ENCODE results near the gene OR2S2. TPM values are rescaled to one million over a fixed set of nuclear protein-coding genes. Genes with fewer than 3 reads are reported as not detected.

The OR2S2 gene
- total and polyA plus RNA-seq, 2 donors (not counting 3 experiments of a cell fraction or from before 2014, with no cell fraction given): not detected

DNA sequence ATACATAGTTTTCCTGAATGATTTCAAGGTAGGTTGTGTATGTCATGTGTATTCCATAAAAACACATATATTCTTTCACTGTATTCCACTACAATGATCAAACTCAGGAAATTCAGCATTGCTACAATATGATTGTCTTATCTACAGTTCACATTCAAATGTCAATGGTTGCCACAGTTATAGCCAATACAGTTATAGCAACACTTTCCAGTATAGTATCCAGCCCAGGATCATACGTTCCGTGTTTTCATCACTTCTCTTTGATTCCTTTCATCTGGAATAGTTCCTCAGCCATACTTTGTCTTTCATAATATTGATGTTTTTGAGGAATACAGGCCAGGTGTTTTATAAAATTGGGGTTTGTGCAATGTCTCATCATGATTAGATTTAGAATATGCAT is 9.5 kb downstream of the OR2S2 start:
- POLR2A ChIA-PET: no interaction called here

More for the DNA sequence above, 9.5 kb downstream of the OR2S2 start:
- H3K27me3 ChIP-seq (ENCODE audit: control insufficient read depth in 2 of 2, insufficient read depth in 2 of 2, low read length in 2 of 2): no peaks in the 10 kb centered on the region
- dilution Hi-C loops (cut with MboI; ENCODE audit: extremely low pct_ligation_motif_present, low sequenced_read_pairs): no loop called here
- no peaks in the 10 kb centered on the region for H3K36me3 ChIP-seq (ENCODE audit: control insufficient read depth in 2 of 2, extremely low read depth in 1 of 2, insufficient read depth in 2 of 2, low read length in 2 of 2)
- H3K9me1 ChIP-seq (replicated peaks; ENCODE audit: control insufficient read depth, extremely low read depth, insufficient read depth, low read length): no peaks in the 10 kb centered on the region
- peak overlapping the region; percentile 44 for H3K27ac ChIP-seq (ENCODE audit: insufficient read depth, low read depth, low read length)
- H3K4me2 ChIP-seq (ENCODE audit: insufficient read depth, low read length): peak overlapping the region; percentile 20
- CTCF ChIA-PET: interaction anchor here (0.9 to 1.3 kb wide), 2 partner anchors 45 to 53 kb away, joined by 3 to 5 read pairs; no protein-coding TSS in a partner anchor
- peak; percentile 75 for DNase-seq (ENCODE audit: low read depth, low spot score)
- H3K9ac ChIP-seq (replicated peaks; ENCODE audit: extremely low read depth, insufficient read depth, low read length): peak overlapping the region; percentile 34
- no TSS peak for BruUV-seq (replicated peaks)
- no peak overlapping the region for H3K4me3 ChIP-seq (replicated peaks in 1 of 3; ENCODE audit: insufficient read depth in 1 of 3, low read depth in 1 of 3, low read length in 3 of 3)
- H2AFZ ChIP-seq (ENCODE audit: low read depth, low read length): peak overlapping the region; percentile 74
- TF ChIP-seq MAX (IDR thresholded peaks at IDR 0.05; ENCODE audit: insufficient read depth, insufficient read length): no peak
- TF ChIP-seq CTCF (IDR thresholded peaks at IDR 0.05; ENCODE audit: extremely low read depth in 1 of 2, insufficient read depth in 1 of 2, low read depth in 1 of 2, low read length in 2 of 2): no peak
- TF ChIP-seq POLR2A (IDR thresholded peaks at IDR 0.05; ENCODE audit: low read depth, low read length): no peak
- no peak for TF ChIP-seq POLR2AphosphoS5 (IDR thresholded peaks at IDR 0.05; ENCODE audit: insufficient read depth, low read depth, low read length)
- no peak for TF ChIP-seq EZH2 (IDR thresholded peaks at IDR 0.05; ENCODE audit: borderline replicate concordance, low read depth, low read length, severe bottlenecking)
- TF ChIP-seq FOS (IDR thresholded peaks at IDR 0.05; ENCODE audit: borderline replicate concordance, insufficient read depth, low read length): no peak
- TF ChIP-seq GATA2 (IDR thresholded peaks at IDR 0.05; ENCODE audit: insufficient read depth, insufficient read length, low read depth, low read length): no peak
- TF ChIP-seq MYC (IDR thresholded peaks at IDR 0.05; ENCODE audit: low read depth, low read length): no peak
- no peak for TF ChIP-seq JUN (IDR thresholded peaks at IDR 0.05; ENCODE audit: borderline replicate concordance, insufficient read depth, insufficient read length, low read depth)
- H3K9me3 ChIP-seq (replicated peaks; ENCODE audit: control insufficient read depth, insufficient read depth, low read length): no peaks in the 10 kb centered on the region
- no peaks in the 10 kb centered on the region for H3K79me2 ChIP-seq (ENCODE audit: control insufficient read depth, insufficient read depth, low read length)
- peaks cover 37% of the 10 kb centered on the region for H3K4me1 ChIP-seq (ENCODE audit: control insufficient read depth, extremely low read depth, insufficient read depth, low read length)
- FAIRE-seq: no peak
- H4K20me1 ChIP-seq (replicated peaks; ENCODE audit: control insufficient read depth, extremely low read depth, insufficient read depth, low read length): no peaks in the 10 kb centered on the region
- intact Hi-C loops (cut with micrococcal nuclease): loop anchor here (5.0 kb wide), 1 partner anchor 121 kb away; the partner anchor contains the start of genes FAM221B and TMEM8B

All from endothelial cell of umbilical vein (primary cell).